Keratinocyte (primary cell): ENCODE measurements around the gene S100PBP. TPM values are rescaled to one million over a fixed set of nuclear protein-coding genes. Genes with fewer than 3 reads are reported as not detected.

ENCODE experiments used
- DNase-seq: peaks from one replicate; pipeline ENCODE4 v3.0.0-alpha.2; 2011; ENCODE audit warnings: low read depth, missing footprints, low spot score
- FAIRE-seq: peaks from 2 replicates; lab custom pipeline; 2011; peaks lifted over from hg19 to GRCh38; lab: Jason Lieb, UNC
- H2AFZ ChIP-seq: 2 replicates; pipeline ENCODE4 v1.6.0; 2012; ENCODE audit warnings: low read length, control low read depth, inconsistent platforms; ENCODE audit not compliant: control insufficient read depth
- H3K27ac ChIP-seq: 2 replicates; pipeline ENCODE4 v1.5.1; 2011; ENCODE audit warnings: low read length; ENCODE audit not compliant: control insufficient read depth, insufficient read depth
- H3K27me3 ChIP-seq: 3 replicates; pipeline ENCODE4 v1.6.0; 2011; ENCODE audit warnings: low read length; ENCODE audit not compliant: control insufficient read depth, insufficient read depth; ENCODE audit errors: extremely low read depth
- H3K36me3 ChIP-seq, 2 experiments: 2 replicates in 1 of 2; 3 replicates in 1 of 2; pipeline ENCODE4 v1.5.1; 2011; ENCODE audit warnings: low read length in 2 of 2, mild to moderate bottlenecking in 1 of 2; ENCODE audit not compliant: control insufficient read depth in 2 of 2, insufficient read depth in 2 of 2; ENCODE audit errors: extremely low read depth in 1 of 2
- H3K4me1 ChIP-seq: 3 replicates; pipeline ENCODE4 v1.5.1; 2011; ENCODE audit warnings: low read length; ENCODE audit not compliant: control insufficient read depth, insufficient read depth; ENCODE audit errors: extremely low read depth
- H3K4me2 ChIP-seq: 3 replicates; pipeline ENCODE4 v1.6.0; 2011; ENCODE audit warnings: low read depth, low read length; ENCODE audit not compliant: control insufficient read depth, insufficient read depth; ENCODE audit errors: extremely low read depth
- H3K4me3 ChIP-seq, 3 experiments: fragments of 200-600 bp in 1 of 3; sonication (generic) in 1 of 3; 2 replicates in 2 of 3; 3 replicates in 1 of 3; pipeline ENCODE4 v1.5.1; 2011 to 2016; ENCODE audit warnings: low read length in 3 of 3, mild to moderate bottlenecking in 3 of 3, control low read depth in 2 of 3, inconsistent platforms in 1 of 3, low read depth in 1 of 3, mixed read lengths in 1 of 3, mixed run types in 1 of 3, moderate library complexity in 1 of 3; ENCODE audit not compliant: control insufficient read depth in 2 of 3, insufficient read depth in 2 of 3; ENCODE audit errors: extremely low read depth in 1 of 3
- H3K79me2 ChIP-seq: 2 replicates; pipeline ENCODE4 v1.6.0; 2012; ENCODE audit warnings: low read length; ENCODE audit not compliant: control insufficient read depth, insufficient read depth
- H3K9ac ChIP-seq: 3 replicates; pipeline ENCODE4 v1.6.0; 2011; ENCODE audit warnings: low read length; ENCODE audit not compliant: control insufficient read depth, insufficient read depth; ENCODE audit errors: extremely low read depth
- H3K9me1 ChIP-seq: 3 replicates; pipeline ENCODE4 v1.6.0; 2011; ENCODE audit warnings: low read length; ENCODE audit not compliant: control insufficient read depth, insufficient read depth; ENCODE audit errors: extremely low read depth
- H3K9me3 ChIP-seq: 2 replicates; pipeline ENCODE4 v1.5.1; 2012; ENCODE audit warnings: low read depth, low read length; ENCODE audit not compliant: control insufficient read depth
- H4K20me1 ChIP-seq: 3 replicates; pipeline ENCODE4 v1.6.0; 2011; ENCODE audit warnings: low read length; ENCODE audit not compliant: control insufficient read depth, insufficient read depth; ENCODE audit errors: extremely low read depth
- CTCF ChIP-seq, 3 experiments: IDR thresholded peaks in 1 of 3; conservative IDR thresholded peaks in 1 of 3; optimal IDR thresholded peaks in 1 of 3; 2 replicates in 2 of 3; 3 replicates in 1 of 3; pipeline versions ENCODE3 to v1.5.1; 2011; ENCODE audit warnings: low read length in 3 of 3, mild to moderate bottlenecking in 3 of 3, moderate library complexity in 2 of 3, control low read depth in 1 of 3, inconsistent platforms in 1 of 3; ENCODE audit not compliant: insufficient read depth in 2 of 3; ENCODE audit errors: extremely low read depth in 1 of 3
- EZH2 ChIP-seq: IDR thresholded peaks from one replicate; pipeline ENCODE4 v1.6.1; 2012; ENCODE audit warnings: inconsistent platforms, mild to moderate bottlenecking, low read length, moderate library complexity
- dilution Hi-C: fragments of 300-500 bp; cut with MboI; formaldehyde crosslinking; loops from one replicate; pipeline ENCODE4 v1.7.0; 2020; ENCODE audit warnings: low sequenced_read_pairs; ENCODE audit not compliant: extremely low pct_ligation_motif_present
- polyA plus RNA-seq, 5 experiments: library from polyadenylated mRNA; depleted of rRNA in 3 of 5; stranded (reverse) in 3 of 5; stranded (forward) in 1 of 5; unstranded in 1 of 5; fragments of >200 nt; gene quantifications; 1 replicate in 1 of 5; 2 replicates in 3 of 5; 3 replicates in 1 of 5; pipeline versions ENCODE4 v1.2.1 to v1.2.3, GENCODE V29; 2011 to 2012; ENCODE audit warnings: missing spikeins in 2 of 5, low read depth in 1 of 5, low replicate concordance in 1 of 5

The S100PBP gene
- polyA plus RNA-seq, 1 donor (not counting 4 experiments of a cell fraction or from before 2014, with no cell fraction given), result 29.0 TPM

- H3K4me2 ChIP-seq, result no peak overlapping the region
- no peak for DNase-seq
- no peak for FAIRE-seq
These were observed 61.2 kb downstream of the S100PBP start for GRCh38 chr1:32878637-32879041.

GRCh38 chr1:32881291-32881690, 63.8 kb downstream of the S100PBP start:
- Histone ChIP-seq H3K4me2 (no peak overlapping the region), H3K4me3 (no peak overlapping the region), H3K36me3 (no peaks in the 10 kb centered on the region), H3K4me1 (no peaks in the 10 kb centered on the region), H3K9ac (no peak overlapping the region), H2AFZ (no peak overlapping the region), H3K27me3 (peaks cover 19% of the 10 kb centered on the region), H4K20me1 (no peaks in the 10 kb centered on the region), H3K27ac (no peak overlapping the region), H3K9me3 (no peaks in the 10 kb centered on the region), H3K79me2 (no peaks in the 10 kb centered on the region), H3K9me1 (no peaks in the 10 kb centered on the region)
- DNase-seq (no peak), FAIRE-seq (no peak)
- TF ChIP-seq CTCF (optimal IDR thresholded peaks at IDR 0.05 in 1 of 3, IDR thresholded peaks at IDR 0.05 in 1 of 3, conservative IDR thresholded peaks at IDR 0.05 in 1 of 3; ENCODE audit: extremely low read depth in 1 of 3, insufficient read depth in 2 of 3, low read length in 3 of 3), result no peak
- TF ChIP-seq EZH2, result no peak
- dilution Hi-C loops, result no loop called here

More at GRCh38 chr1:32878637-32879041, 61.2 kb downstream of the S100PBP start:
- H3K4me3 ChIP-seq, result no peak overlapping the region
- H3K79me2 ChIP-seq, result no peaks in the 10 kb centered on the region
- no peak overlapping the region for H3K27ac ChIP-seq
- no peaks in the 10 kb centered on the region for H3K4me1 ChIP-seq
- H3K27me3 ChIP-seq, result no peaks in the 10 kb centered on the region
- H3K36me3 ChIP-seq, result no peaks in the 10 kb centered on the region
- no peak overlapping the region for H2AFZ ChIP-seq
- no peaks in the 10 kb centered on the region for H4K20me1 ChIP-seq
- no peaks in the 10 kb centered on the region for H3K9me1 ChIP-seq
- H3K9ac ChIP-seq, result no peak overlapping the region
- no peaks in the 10 kb centered on the region for H3K9me3 ChIP-seq
- TF ChIP-seq EZH2, result no peak
- TF ChIP-seq CTCF (optimal IDR thresholded peaks at IDR 0.05 in 1 of 3, IDR thresholded peaks at IDR 0.05 in 1 of 3, conservative IDR thresholded peaks at IDR 0.05 in 1 of 3; ENCODE audit: extremely low read depth in 1 of 3, insufficient read depth in 2 of 3, low read length in 3 of 3), result no peak
- dilution Hi-C loops, result no loop called here
